ENCODE data around the gene MDC1. TPM values are rescaled to one million over a fixed set of nuclear protein-coding genes. Genes with fewer than 3 reads are reported as not detected.
"Not testable (repeated sequence)": the region's sequence is repeated elsewhere in the genome, so short reads cannot be mapped to it uniquely, and the experiment has no call there.

The MDC1 gene
- total RNA-seq, 1 experiment from 2014 or later: 29.1 TPM

DNA sequence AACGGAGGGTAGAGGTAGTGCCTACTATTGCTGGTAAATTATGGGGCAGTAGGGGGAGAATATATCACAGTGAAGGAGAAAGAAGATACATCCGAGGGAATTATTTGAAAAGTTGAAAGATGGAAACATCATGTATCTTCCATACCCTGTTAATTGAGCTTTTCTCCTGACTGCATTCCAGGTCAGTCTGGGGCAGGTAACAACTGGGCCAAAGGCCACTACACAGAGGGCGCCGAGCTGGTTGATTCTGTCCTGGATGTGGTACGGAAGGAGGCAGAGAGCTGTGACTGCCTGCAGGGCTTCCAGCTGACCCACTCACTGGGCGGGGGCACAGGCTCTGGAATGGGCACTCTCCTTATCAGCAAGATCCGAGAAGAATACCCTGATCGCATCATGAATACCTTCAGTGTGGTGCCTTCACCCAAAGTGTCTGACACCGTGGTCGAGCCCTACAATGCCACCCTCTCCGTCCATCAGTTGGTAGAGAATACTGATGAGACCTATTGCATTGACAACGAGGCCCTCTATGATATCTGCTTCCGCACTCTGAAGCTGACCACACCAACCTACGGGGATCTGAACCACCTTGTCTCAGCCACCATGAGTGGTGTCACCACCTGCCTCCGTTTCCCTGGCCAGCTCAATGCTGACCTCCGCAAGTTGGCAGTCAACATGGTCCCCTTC lies 6.2 kb upstream of the MDC1 start:
- H3K27me3 ChIP-seq (ENCODE audit: control insufficient read depth, insufficient read depth, low read length); DNase-seq; H3K4me3 ChIP-seq (ENCODE audit: insufficient read depth, low read depth, low read length): not testable (repeated sequence)
- H3K36me3 ChIP-seq (replicated peaks; ENCODE audit: control insufficient read depth, insufficient read depth, low read length): peaks cover 35% of the 10 kb centered on the region

DNA sequence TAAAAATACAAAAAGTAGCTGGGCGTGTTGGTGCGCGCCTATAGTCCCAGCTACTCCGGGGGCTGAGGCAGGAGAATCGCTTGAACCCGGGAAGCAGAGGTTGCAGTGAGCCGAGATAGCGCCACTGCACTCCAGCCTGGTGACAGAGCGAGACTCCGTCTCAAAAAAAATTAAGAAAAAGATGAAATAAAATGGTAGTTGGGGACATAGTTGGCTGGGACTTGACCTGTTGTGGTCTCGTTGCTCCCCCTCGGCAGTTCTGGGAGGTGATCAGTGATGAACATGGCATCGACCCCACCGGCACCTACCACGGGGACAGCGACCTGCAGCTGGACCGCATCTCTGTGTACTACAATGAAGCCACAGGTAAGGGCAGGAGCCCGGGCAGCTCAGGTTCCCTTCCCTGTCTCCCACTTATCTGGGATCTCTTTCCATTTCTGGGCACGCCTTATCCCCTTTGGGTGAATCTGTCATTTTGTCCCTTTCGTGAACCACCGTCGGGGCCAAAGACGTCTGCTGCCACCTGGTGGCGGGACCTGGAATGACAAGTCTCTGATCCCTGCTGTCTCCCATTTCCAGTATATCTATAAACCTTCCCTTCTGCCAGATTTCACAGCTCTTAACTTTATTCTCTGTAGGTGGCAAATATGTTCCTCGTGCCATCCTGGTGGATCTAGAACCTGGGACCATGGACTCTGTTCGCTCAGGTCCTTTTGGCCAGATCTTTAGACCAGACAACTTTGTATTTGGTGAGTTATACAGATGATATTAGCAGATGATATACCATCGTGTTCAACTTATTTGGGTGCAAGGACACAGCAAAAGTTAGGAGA lies 5.4 kb upstream of the MDC1 start:
- DNase-seq: peak; percentile 78
- peaks cover 30% of the 10 kb centered on the region for H3K36me3 ChIP-seq (replicated peaks; ENCODE audit: control insufficient read depth, insufficient read depth, low read length)
- H3K4me3 ChIP-seq (ENCODE audit: insufficient read depth, low read depth, low read length): peak overlapping the region; percentile 78
- no peaks in the 10 kb centered on the region for H3K27me3 ChIP-seq (ENCODE audit: control insufficient read depth, insufficient read depth, low read length)

DNA sequence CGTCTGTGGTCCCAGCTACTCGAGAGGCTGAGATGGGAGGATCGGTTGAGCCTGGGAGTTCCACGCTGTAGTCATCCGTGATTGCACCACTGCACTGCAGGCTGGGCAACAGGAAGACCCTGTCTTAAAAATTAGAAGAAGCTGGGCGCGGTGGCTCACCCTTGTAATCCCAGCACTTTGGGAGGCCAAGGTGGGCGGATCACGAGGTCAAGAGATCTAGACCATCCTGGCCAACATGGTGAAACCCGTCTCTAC lies 4.9 kb upstream of the MDC1 start:
- Histone ChIP-seq H3K4me3 (ENCODE audit: insufficient read depth, low read depth, low read length) (peak overlapping the region; percentile 78), H3K36me3 (replicated peaks; ENCODE audit: control insufficient read depth, insufficient read depth, low read length) (peaks cover 30% of the 10 kb centered on the region)
- H3K27me3 ChIP-seq (ENCODE audit: control insufficient read depth, insufficient read depth, low read length); DNase-seq: not testable (repeated sequence)

DNA sequence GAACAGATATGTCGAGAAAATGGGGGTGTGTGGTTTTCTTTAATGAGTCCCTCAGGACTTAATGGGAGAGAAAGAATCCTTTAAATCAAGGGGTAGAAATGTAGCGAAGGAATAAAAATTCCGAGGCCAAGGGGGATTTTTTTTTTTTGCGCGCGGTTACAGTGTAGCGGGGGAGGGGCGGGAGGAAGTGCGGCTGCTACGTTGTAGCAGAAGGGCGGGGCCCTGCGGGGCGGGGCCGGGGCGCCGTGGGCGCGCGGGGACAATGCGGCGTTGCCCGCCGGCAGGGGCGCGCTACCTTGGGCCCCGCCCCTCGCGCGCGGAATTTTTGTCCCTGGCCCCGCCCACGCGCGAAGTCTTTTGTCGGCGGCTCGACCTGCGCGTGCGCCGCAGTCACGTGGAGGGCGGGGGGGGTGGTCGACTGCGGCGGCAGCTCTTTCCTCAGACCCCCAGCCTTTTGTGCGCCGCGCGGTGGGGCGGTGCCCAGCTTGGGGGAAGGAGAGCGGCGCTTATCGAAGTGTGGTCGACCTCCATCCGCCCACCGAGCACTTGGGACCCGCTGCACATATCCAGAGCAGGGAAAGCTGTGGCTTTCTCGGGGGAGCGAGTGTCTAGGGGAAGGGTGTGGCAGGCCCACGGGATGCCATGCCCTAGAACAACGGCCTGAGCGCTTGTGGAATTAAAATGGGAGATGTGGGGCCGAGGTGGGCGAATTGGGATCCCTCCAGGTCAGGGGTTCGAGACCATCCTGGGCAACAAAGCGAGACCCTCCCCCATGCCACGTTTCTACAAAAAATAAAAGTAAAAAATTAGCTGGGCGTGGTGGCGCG lies 4.3 kb upstream of the MDC1 start:
- peaks cover 30% of the 10 kb centered on the region for H3K36me3 ChIP-seq (replicated peaks; ENCODE audit: control insufficient read depth, insufficient read depth, low read length)
- H3K27me3 ChIP-seq (ENCODE audit: control insufficient read depth, insufficient read depth, low read length): no peaks in the 10 kb centered on the region
- DNase-seq: peak; percentile 96
- H3K4me3 ChIP-seq (ENCODE audit: insufficient read depth, low read depth, low read length): peak overlapping the region; percentile 78

DNA sequence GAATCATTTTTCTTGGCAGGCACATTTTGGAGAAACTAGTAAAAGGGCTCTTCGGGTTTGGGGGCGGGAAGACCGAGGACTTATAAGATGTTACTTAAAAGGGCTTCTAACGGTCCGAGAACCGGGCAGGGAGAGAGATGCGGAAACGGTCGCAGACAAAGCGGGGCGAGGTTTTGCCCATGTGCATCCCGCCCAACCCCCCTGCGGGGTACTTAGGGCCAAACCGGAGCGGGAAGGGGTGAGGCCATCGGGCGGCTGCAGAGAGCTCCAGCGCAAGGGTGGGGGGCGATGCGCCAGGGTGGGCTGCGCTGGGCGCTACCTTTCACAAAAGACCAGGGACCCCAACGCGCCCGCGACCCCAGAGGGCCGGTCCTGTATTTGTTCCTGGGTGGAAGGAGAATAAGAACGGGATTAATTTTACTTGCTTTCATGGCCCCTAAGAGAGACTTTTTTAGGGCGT lies 3.7 kb upstream of the MDC1 start:
- peak; percentile 82 for DNase-seq

DNA sequence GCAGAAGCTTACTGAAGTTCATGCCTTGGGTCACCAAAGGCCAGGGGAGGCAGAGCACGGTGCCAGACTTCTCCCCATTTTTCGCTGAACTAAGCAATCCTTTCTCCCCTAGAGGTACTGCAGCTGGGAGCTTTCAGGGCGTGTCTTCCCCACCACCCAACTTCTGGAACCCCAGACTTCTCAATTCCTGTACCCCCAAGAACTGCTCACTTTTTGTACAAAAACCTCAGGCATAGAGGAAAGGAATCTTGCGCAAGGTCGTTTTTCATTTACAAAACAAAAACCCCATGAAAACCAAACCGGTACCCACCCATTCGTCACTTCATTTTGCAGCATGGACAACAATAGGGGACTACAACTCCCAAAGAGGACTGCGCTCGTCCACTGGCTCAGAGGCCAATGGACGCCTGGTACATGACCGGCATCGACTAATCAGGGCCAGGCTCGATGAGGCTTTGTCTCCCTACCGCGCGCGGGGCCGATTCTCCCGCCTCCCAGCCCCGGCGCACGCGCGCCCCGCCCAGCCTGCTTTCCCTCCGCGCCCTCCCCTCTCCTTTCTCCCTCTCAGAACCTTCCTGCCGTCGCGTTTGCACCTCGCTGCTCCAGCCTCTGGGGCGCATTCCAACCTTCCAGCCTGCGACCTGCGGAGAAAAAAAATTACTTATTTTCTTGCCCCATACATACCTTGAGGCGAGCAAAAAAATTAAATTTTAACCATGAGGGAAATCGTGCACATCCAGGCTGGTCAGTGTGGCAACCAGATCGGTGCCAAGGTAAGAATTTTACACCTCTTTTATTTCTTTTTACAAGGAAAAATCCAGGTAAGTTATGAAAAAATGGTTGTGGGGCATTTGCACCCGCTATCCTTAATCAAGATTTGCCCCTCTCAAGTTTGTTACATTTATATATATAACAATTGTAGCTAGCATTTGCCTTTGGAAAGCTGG lies 3.0 kb upstream of the MDC1 start, which contains the start of gene TUBB:
TSS of gene TUBB (plus strand) at position 562 of the 947 bp plus-strand sequence. CDS start at position 717, 155 bp downstream.
- peaks cover 30% of the 10 kb centered on the region for H3K36me3 ChIP-seq (replicated peaks; ENCODE audit: control insufficient read depth, insufficient read depth, low read length)
- DNase-seq: peak; percentile 95
- H3K27me3 ChIP-seq (ENCODE audit: control insufficient read depth, insufficient read depth, low read length): no peaks in the 10 kb centered on the region
- peak within 1 kb of the TSS; percentile 78 for H3K4me3 ChIP-seq (ENCODE audit: insufficient read depth, low read depth, low read length)

More for the DNA sequence above, 3.7 kb upstream of the MDC1 start:
- Histone ChIP-seq H3K36me3 (replicated peaks; ENCODE audit: control insufficient read depth, insufficient read depth, low read length) (peaks cover 30% of the 10 kb centered on the region), H3K4me3 (ENCODE audit: insufficient read depth, low read depth, low read length) (peak overlapping the region; percentile 78), H3K27me3 (ENCODE audit: control insufficient read depth, insufficient read depth, low read length) (no peaks in the 10 kb centered on the region)

DNA sequence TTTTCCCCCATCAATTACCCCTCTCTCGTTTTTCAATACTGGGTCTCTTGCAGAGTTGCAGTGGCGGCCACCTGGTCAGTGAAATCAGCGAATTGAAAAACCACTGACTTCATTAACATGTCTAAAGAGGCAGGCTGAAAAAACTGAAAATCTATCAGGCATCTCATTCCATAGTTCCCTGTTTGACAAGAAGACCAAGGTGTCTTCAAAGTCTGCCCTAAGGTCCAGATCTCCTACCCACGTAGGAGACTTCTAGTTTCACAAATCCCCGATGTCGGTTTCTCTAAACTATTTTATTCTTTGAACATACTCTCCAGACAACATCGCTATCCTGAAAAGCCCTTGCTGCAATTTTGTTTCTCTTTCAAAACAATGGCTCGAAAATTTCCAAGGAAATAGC lies 2.3 kb upstream of the MDC1 start:
- Histone ChIP-seq H3K36me3 (replicated peaks; ENCODE audit: control insufficient read depth, insufficient read depth, low read length) (peaks cover 26% of the 10 kb centered on the region), H3K27me3 (ENCODE audit: control insufficient read depth, insufficient read depth, low read length) (no peaks in the 10 kb centered on the region)
- DNase-seq: peak; percentile 36

DNA sequence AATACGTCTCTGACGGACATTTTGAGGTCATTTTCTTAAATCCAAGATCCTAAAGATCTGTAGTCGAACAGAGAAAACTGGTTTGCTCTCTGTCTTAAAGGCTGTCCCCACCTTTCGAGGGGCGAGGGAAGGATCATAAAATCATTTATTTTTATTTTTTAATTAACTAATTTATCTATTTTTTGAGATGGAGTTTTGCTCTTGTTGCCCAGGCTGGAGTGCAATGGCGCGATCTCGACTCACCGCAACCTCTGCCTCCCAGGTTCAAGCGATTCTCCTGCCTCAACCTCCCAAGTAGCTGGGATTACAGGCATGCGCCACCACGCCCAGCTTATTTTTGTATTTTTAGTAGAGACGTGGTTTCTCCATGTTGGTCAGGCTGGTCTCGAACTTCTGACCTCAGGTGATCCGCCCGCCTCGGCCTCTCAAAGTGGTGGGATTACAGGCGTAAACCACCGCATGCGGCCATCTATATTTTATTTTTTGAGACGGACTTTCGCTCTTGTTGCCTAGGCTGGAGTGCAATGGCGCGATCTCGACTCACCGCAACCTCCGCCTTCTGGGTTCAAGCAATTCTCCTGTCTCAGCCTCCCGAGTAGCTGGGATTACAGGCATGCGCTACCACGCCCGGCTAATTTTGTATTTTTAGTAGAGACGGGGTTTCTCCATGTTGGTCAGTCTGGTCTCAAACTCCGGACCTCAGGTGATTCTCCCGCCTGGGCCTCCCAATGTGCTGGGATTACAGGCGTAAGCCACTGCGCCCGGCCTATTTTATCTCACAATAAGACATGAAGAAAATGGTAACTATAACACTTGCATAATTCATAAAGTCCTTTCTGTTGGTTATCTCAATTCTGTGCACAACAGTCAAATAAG lies 1.0 kb upstream of the MDC1 start:
- peaks cover 21% of the 10 kb centered on the region for H3K36me3 ChIP-seq (replicated peaks; ENCODE audit: control insufficient read depth, insufficient read depth, low read length)
- H3K27me3 ChIP-seq (ENCODE audit: control insufficient read depth, insufficient read depth, low read length); DNase-seq: not testable (repeated sequence)
- peak overlapping the region; percentile 77 for H3K4me3 ChIP-seq (ENCODE audit: insufficient read depth, low read depth, low read length)

More for the DNA sequence above, 2.3 kb upstream of the MDC1 start:
- H3K4me3 ChIP-seq (ENCODE audit: insufficient read depth, low read depth, low read length): peak overlapping the region; percentile 55

DNA sequence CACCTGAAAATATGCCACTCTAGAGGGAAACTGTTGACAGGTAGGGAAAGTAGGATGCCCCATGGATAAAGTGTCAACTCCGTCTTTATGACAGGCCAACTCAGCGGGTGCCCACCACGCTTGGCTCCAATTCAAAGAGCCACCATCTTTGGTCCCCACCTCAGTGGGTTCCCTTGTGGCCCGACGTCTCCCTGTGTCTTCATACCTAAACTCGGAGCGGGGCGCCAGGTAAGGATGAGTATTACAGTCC lies 277 bp downstream of the MDC1 start:
- no peak for DNase-seq
- H3K27me3 ChIP-seq (ENCODE audit: control insufficient read depth, insufficient read depth, low read length): no peaks in the 10 kb centered on the region
- peak overlapping the region; percentile 77 for H3K4me3 ChIP-seq (ENCODE audit: insufficient read depth, low read depth, low read length)
- H3K36me3 ChIP-seq (replicated peaks; ENCODE audit: control insufficient read depth, insufficient read depth, low read length): peaks cover 24% of the 10 kb centered on the region

DNA sequence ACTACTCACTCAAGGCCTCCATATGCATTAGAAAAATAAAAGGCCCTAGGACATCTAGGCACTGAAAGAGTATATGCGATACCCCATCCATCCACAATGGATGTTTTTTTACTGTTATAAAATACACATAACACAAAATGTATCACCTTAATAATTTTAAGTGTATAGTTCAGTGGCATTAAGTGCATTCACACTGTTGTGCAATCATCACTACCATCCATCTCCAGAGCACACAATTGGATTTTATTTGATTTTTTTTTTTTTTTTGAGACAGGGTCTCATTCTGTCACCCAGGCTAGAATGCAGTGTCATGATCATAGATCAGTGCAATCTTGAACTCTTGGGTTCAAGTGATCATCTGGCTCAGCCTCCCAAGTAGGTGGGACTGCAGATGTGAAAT lies 2.8 kb downstream of the MDC1 start:
- H3K27me3 ChIP-seq (ENCODE audit: control insufficient read depth, insufficient read depth, low read length): no peaks in the 10 kb centered on the region
- no peak overlapping the region for H3K4me3 ChIP-seq (ENCODE audit: insufficient read depth, low read depth, low read length)
- H3K36me3 ChIP-seq (replicated peaks; ENCODE audit: control insufficient read depth, insufficient read depth, low read length): peaks cover 33% of the 10 kb centered on the region
- DNase-seq: no peak

DNA sequence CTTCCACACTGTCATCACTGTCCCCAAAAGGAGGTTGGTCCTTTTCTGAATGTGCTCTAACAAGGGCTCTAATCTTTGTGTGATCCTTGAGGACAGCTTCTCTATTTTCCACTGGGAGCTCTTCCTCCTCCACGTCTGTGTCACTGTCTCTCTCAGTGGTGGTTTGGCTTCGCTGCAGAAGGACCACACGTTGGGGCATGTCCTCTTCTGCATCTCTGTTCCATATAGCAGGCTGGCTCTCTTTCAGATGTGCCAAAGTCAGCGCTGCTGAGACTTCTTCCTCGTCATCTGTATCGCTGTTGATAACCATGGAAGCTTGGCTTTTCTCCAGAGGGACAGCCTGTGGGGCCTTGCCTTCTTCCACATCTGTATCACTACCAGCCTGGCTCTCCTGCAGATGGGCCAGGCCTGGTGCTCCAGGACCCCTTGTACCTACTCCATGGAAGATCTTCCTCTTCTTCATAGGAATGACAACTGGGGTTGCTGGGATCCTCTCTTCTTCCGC lies 4.6 kb downstream of the MDC1 start:
- Histone ChIP-seq H3K27me3 (ENCODE audit: control insufficient read depth, insufficient read depth, low read length) (no peaks in the 10 kb centered on the region), H3K36me3 (replicated peaks; ENCODE audit: control insufficient read depth, insufficient read depth, low read length) (peaks cover 33% of the 10 kb centered on the region)

DNA sequence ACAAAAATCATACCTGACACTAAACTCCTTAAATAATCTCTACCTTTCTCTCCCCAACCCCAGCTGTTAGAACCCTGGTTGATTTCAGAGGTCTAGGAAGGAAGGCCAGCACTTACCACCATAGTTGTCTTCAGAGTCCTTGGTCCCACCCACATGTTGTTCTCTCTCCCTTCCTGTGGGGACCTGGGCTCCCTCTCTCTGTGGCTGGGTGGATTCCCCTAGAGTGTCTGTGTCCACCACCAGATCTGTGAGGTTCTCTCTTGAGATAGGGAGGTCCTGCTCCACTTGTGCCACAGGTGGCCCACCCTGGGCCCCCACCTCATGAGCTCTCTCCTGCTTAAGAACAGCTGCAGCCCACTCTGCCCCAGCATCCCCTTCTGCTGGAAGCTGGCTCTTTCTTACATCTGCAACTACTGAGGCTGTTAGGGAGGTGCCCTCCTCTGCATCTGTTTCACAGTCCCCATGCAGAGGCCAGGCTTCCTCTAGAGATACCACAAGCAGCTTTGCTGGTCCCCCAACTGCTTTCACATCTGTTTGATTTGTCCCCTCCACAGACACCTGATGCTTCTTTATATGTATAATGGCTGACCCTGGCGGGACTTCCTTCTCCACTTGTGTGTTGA lies 5.2 kb downstream of the MDC1 start:
- Histone ChIP-seq H3K27me3 (ENCODE audit: control insufficient read depth, insufficient read depth, low read length) (no peaks in the 10 kb centered on the region), H3K36me3 (replicated peaks; ENCODE audit: control insufficient read depth, insufficient read depth, low read length) (peaks cover 33% of the 10 kb centered on the region), H3K4me3 (ENCODE audit: insufficient read depth, low read depth, low read length) (no peak overlapping the region)
- DNase-seq: no peak

More for the DNA sequence above, 4.6 kb downstream of the MDC1 start:
- no peak for DNase-seq
- H3K4me3 ChIP-seq (ENCODE audit: insufficient read depth, low read depth, low read length): no peak overlapping the region
